Fibroblast of lung (primary cell): Measurements from ENCODE around the gene GHR. TPM values are rescaled to one million over a fixed set of nuclear protein-coding genes. Genes with fewer than 3 reads are reported as not detected.

Experiments used
- DNase-seq, 2 donors: peaks; one replicate each; pipeline versions ENCODE4 v3.0.0 to v3.0.0-alpha.2; 2010; ENCODE audit warnings: low read depth in 2 of 2
- H2AFZ ChIP-seq: 2 replicates; pipeline ENCODE4 v1.5.1; 2012; ENCODE audit warnings: low read length, control low read depth, inconsistent platforms
- H3K27ac ChIP-seq: 2 replicates; pipeline ENCODE4 v1.5.1; 2011; ENCODE audit warnings: low read length, control low read depth; ENCODE audit not compliant: insufficient read depth
- H3K27me3 ChIP-seq: 2 replicates; pipeline ENCODE4 v1.5.1; 2011; ENCODE audit warnings: mild to moderate bottlenecking, low read length; ENCODE audit not compliant: control insufficient read depth, insufficient read depth
- H3K36me3 ChIP-seq: 2 replicates; pipeline ENCODE4 v1.5.1; 2011; ENCODE audit warnings: low read length; ENCODE audit not compliant: control insufficient read depth, insufficient read depth
- H3K4me1 ChIP-seq: 2 replicates; pipeline ENCODE4 v1.5.1; 2011; ENCODE audit warnings: low read length; ENCODE audit not compliant: control insufficient read depth, insufficient read depth; ENCODE audit errors: extremely low read depth
- H3K4me2 ChIP-seq: 2 replicates; pipeline ENCODE4 v1.5.1; 2011; ENCODE audit warnings: low read length, control low read depth; ENCODE audit not compliant: insufficient read depth; ENCODE audit errors: extremely low read depth
- H3K4me3 ChIP-seq, 4 experiments: fragments of 200-600 bp in 1 of 4; sonication (generic) in 1 of 4; replicated peaks in 1 of 4; 2 replicates each; pipeline ENCODE4 v1.5.1; 2011 to 2016; ENCODE audit warnings: low read length in 4 of 4, low read depth in 3 of 4, mild to moderate bottlenecking in 3 of 4, control low read depth in 2 of 4, inconsistent platforms in 1 of 4, mixed read lengths in 1 of 4; ENCODE audit not compliant: insufficient read depth in 1 of 4; ENCODE audit errors: control extremely low read depth in 1 of 4
- H3K79me2 ChIP-seq: 2 replicates; pipeline ENCODE4 v1.5.1; 2012; ENCODE audit warnings: mild to moderate bottlenecking, low read length, inconsistent platforms; ENCODE audit not compliant: control insufficient read depth, insufficient read depth
- H3K9ac ChIP-seq: 2 replicates; pipeline ENCODE4 v1.5.1; 2011; ENCODE audit warnings: mild to moderate bottlenecking, low read length, control low read depth; ENCODE audit not compliant: insufficient read depth
- H3K9me3 ChIP-seq: 2 replicates; pipeline ENCODE4 v1.5.1; 2012; ENCODE audit warnings: low read depth, low read length; ENCODE audit not compliant: control insufficient read depth, insufficient read depth
- H4K20me1 ChIP-seq: 2 replicates; pipeline ENCODE4 v1.5.1; 2011; ENCODE audit warnings: low read length; ENCODE audit not compliant: control insufficient read depth, insufficient read depth; ENCODE audit errors: extremely low read depth
- CTCF ChIP-seq, 2 donors: IDR thresholded peaks in 1 of 2; conservative IDR thresholded peaks in 1 of 2; 1 replicate in 1 of 2; 2 replicates in 1 of 2; pipeline ENCODE4 v1.5.1; 2011 to 2012; ENCODE audit warnings: low read length in 2 of 2, control low read depth in 1 of 2, inconsistent platforms in 1 of 2, low read depth in 1 of 2, mild to moderate bottlenecking in 1 of 2
- EZH2 ChIP-seq: IDR thresholded peaks from 2 replicates; pipeline ENCODE4 v1.5.1; 2012; ENCODE audit warnings: low read length, control low read depth, mild to moderate bottlenecking; ENCODE audit errors: missing control alignments
- polyA plus RNA-seq, 2 donors: library from polyadenylated mRNA; depleted of rRNA in 1 of 2; stranded (reverse) in 1 of 2; unstranded in 1 of 2; fragments of >200 nt; gene quantifications; 2 replicates each; pipeline ENCODE4 v1.2.1, GENCODE V29; 2011 to 2012; ENCODE audit warnings: missing spikeins in 1 of 2
- total RNA-seq: library from RNA; depleted of rRNA; stranded (reverse); fragments of >200 nt; gene quantifications from 2 replicates; pipeline ENCODE4 v1.2.1, GENCODE V29; 2014

Gene GHR
- total and polyA plus RNA-seq, 2 donors (not counting 1 experiment from before 2014, with no cell fraction given): 2.3 to 2.4 TPM

- Histone ChIP-seq H3K27ac (no peak overlapping the region), H3K79me2 (no peaks in the 10 kb centered on the region), H3K4me1 (no peaks in the 10 kb centered on the region), H3K9ac (no peak overlapping the region), H3K4me3 (peak overlapping the region in 1 of 4 experiments; percentile 82), H3K4me2 (no peak overlapping the region), H4K20me1 (no peaks in the 10 kb centered on the region), H3K36me3 (no peaks in the 10 kb centered on the region), H3K9me3 (no peaks in the 10 kb centered on the region), H3K27me3 (no peaks in the 10 kb centered on the region), H2AFZ (no peak overlapping the region)
- TF ChIP-seq CTCF (conservative IDR thresholded peaks at IDR 0.05 in 1 of 2, IDR thresholded peaks at IDR 0.05 in 1 of 2; ENCODE audit: low read depth in 1 of 2, low read length in 2 of 2) (no peak), EZH2 (no peak)
- DNase-seq: peak in 1 of 2 donors; percentile 89
Measured at GRCh38 chr5:42426016-42426415, 2.8 kb downstream of the GHR start.

GRCh38 chr5:42429694-42430093 lies 6.5 kb downstream of the GHR start:
- no peak overlapping the region for H3K4me3 ChIP-seq
- H3K27ac ChIP-seq: no peak overlapping the region
- H3K27me3 ChIP-seq: no peaks in the 10 kb centered on the region
- H3K9ac ChIP-seq: no peak overlapping the region
- no peaks in the 10 kb centered on the region for H3K79me2 ChIP-seq
- no peaks in the 10 kb centered on the region for H3K4me1 ChIP-seq
- TF ChIP-seq CTCF (conservative IDR thresholded peaks at IDR 0.05 in 1 of 2, IDR thresholded peaks at IDR 0.05 in 1 of 2; ENCODE audit: low read depth in 1 of 2, low read length in 2 of 2) (no peak), EZH2 (no peak)
- DNase-seq: no peak
- H4K20me1 ChIP-seq: no peaks in the 10 kb centered on the region
- H3K9me3 ChIP-seq: no peaks in the 10 kb centered on the region
- H2AFZ ChIP-seq: no peak overlapping the region
- H3K4me2 ChIP-seq: no peak overlapping the region
- no peaks in the 10 kb centered on the region for H3K36me3 ChIP-seq

- Histone ChIP-seq H3K36me3 (no peaks in the 10 kb centered on the region), H3K9ac (no peak overlapping the region), H3K27me3 (no peaks in the 10 kb centered on the region), H3K27ac (no peak overlapping the region), H3K79me2 (no peaks in the 10 kb centered on the region), H3K4me1 (no peaks in the 10 kb centered on the region), H2AFZ (no peak overlapping the region), H3K9me3 (no peaks in the 10 kb centered on the region), H3K4me2 (no peak overlapping the region), H3K4me3 (no peak overlapping the region), H4K20me1 (no peaks in the 10 kb centered on the region)
- DNase-seq: no peak
- TF ChIP-seq CTCF (conservative IDR thresholded peaks at IDR 0.05 in 1 of 2, IDR thresholded peaks at IDR 0.05 in 1 of 2; ENCODE audit: low read depth in 1 of 2, low read length in 2 of 2): no peak
- no peak for TF ChIP-seq EZH2
Measured at GRCh38 chr5:42434047-42434724, 10.9 kb downstream of the GHR start.
